Colonic mucosa (tissue), 4 donors: ENCODE measurements around the gene CITED4. TPM values are rescaled to one million over a fixed set of nuclear protein-coding genes. Genes with fewer than 3 reads are reported as not detected.
"Not testable (repeated sequence)": the region's sequence is repeated elsewhere in the genome, so short reads cannot be mapped to it uniquely, and the experiment has no call there.

Experiments used
- DNase-seq: peaks from one replicate; pipeline ENCODE4 v3.0.0-alpha.2; 2020
- H3K27ac ChIP-seq: fragments of 200-600 bp; one replicate; pipeline ENCODE4 v1.8.0; 2021
- H3K27me3 ChIP-seq: fragments of 200-600 bp; one replicate; pipeline ENCODE4 v1.8.0; 2021
- H3K36me3 ChIP-seq: fragments of 200-600 bp; one replicate; pipeline ENCODE4 v1.8.0; 2021
- H3K4me1 ChIP-seq: fragments of 200-600 bp; one replicate; pipeline ENCODE4 v1.8.0; 2021; ENCODE audit warnings: mild to moderate bottlenecking
- H3K4me3 ChIP-seq: fragments of 200-600 bp; one replicate; pipeline ENCODE4 v1.8.0; 2021
- H3K9ac ChIP-seq, 2 donors: one replicate each; pipeline ENCODE4 v1.7.0; 2013; ENCODE audit warnings: control low read depth in 2 of 2, low read depth in 2 of 2, low read length in 2 of 2
- H3K9me3 ChIP-seq: fragments of 200-600 bp; one replicate; pipeline ENCODE4 v1.8.0; 2021
- CTCF ChIP-seq: fragments of 200-600 bp; IDR thresholded peaks from one replicate; pipeline ENCODE4 v1.8.0; 2022; ENCODE audit warnings: antibody characterized with exemption, mild to moderate bottlenecking
- intact Hi-C: fragments of 100-400 bp; cut with DNase I; formaldehyde crosslinking; loops from one replicate; pipeline ENCODE4 v1.14.1; 2022
- total RNA-seq, 2 donors: library from RNA; stranded (reverse); fragmentation: NEBNext Ultra II Directional in 1 of 2; extraction: Animal tissue kit (Norgen Biotek cat#: 25700) in 1 of 2; gene quantifications; one replicate each; pipeline ENCODE4 v1.2.1, GENCODE V29; 2021
- donor health status: healthy.
- donor health status: DM: no; HTN: no; CAD: no.
- donor health status: DM: no; HTN: no; CAD: no.

The CITED4 gene
- total RNA-seq, 2 donors from 2014 or later, result 3.4 to 5.8 TPM

GRCh38 chr1:40898431-40898901 is 36.3 kb upstream of the CITED4 start:
- H3K27me3 ChIP-seq, result no peaks in the 10 kb centered on the region
- H3K36me3 ChIP-seq, result no peaks in the 10 kb centered on the region
- no peak for DNase-seq
- TF ChIP-seq CTCF, result no peak
- H3K4me3 ChIP-seq, result no peak overlapping the region
- no peak overlapping the region for H3K9ac ChIP-seq
- no peak overlapping the region for H3K27ac ChIP-seq
- no peaks in the 10 kb centered on the region for H3K9me3 ChIP-seq
- intact Hi-C loops, result no loop called here
- H3K4me1 ChIP-seq, result no peaks in the 10 kb centered on the region

- Histone ChIP-seq H3K27me3 (no peaks in the 10 kb centered on the region), H3K4me1 (no peaks in the 10 kb centered on the region), H3K36me3 (no peaks in the 10 kb centered on the region), H3K9ac (no peak overlapping the region), H3K4me3 (no peak overlapping the region), H3K9me3 (no peaks in the 10 kb centered on the region), H3K27ac (no peak overlapping the region)
- no peak for TF ChIP-seq CTCF
- intact Hi-C loops, result no loop called here
- DNase-seq, result no peak
These were observed 35.4 kb upstream of the CITED4 start for GRCh38 chr1:40897513-40897912.

- no peak for DNase-seq
- TF ChIP-seq CTCF, result no peak
- H3K4me3 ChIP-seq, result no peak overlapping the region
These were observed 34.3 kb upstream of the CITED4 start for GRCh38 chr1:40896482-40896881.

GRCh38 chr1:40895601-40896000 is 33.4 kb upstream of the CITED4 start:
- H3K9me3 ChIP-seq, result no peaks in the 10 kb centered on the region
- no peak overlapping the region for H3K4me3 ChIP-seq
- H3K9ac ChIP-seq, result no peak overlapping the region
- intact Hi-C loops, result no loop called here
- H3K36me3 ChIP-seq, result no peaks in the 10 kb centered on the region
- H3K4me1 ChIP-seq, result no peaks in the 10 kb centered on the region
- H3K27ac ChIP-seq, result no peak overlapping the region
- no peaks in the 10 kb centered on the region for H3K27me3 ChIP-seq
- no peak for TF ChIP-seq CTCF
- no peak for DNase-seq

More at GRCh38 chr1:40896482-40896881, 34.3 kb upstream of the CITED4 start:
- Histone ChIP-seq H3K4me1 (no peaks in the 10 kb centered on the region), H3K36me3 (no peaks in the 10 kb centered on the region), H3K27me3 (no peaks in the 10 kb centered on the region), H3K9ac (no peak overlapping the region), H3K9me3 (no peaks in the 10 kb centered on the region), H3K27ac (no peak overlapping the region)
- intact Hi-C loops, result no loop called here

GRCh38 chr1:40894858-40895257 is 32.7 kb upstream of the CITED4 start:
- intact Hi-C loops, result not testable (repeated sequence)

GRCh38 chr1:40894455-40894854 is 32.3 kb upstream of the CITED4 start:
- no peaks in the 10 kb centered on the region for H3K27me3 ChIP-seq
- H3K4me3 ChIP-seq, result no peak overlapping the region
- TF ChIP-seq CTCF, result no peak
- no peak for DNase-seq
- intact Hi-C loops, result no loop called here
- H3K36me3 ChIP-seq, result no peaks in the 10 kb centered on the region
- no peaks in the 10 kb centered on the region for H3K9me3 ChIP-seq
- H3K9ac ChIP-seq, result no peak overlapping the region
- no peaks in the 10 kb centered on the region for H3K4me1 ChIP-seq
- H3K27ac ChIP-seq, result no peak overlapping the region

More at GRCh38 chr1:40894858-40895257, 32.7 kb upstream of the CITED4 start:
- H3K4me3 ChIP-seq, H3K4me1 ChIP-seq, H3K9me3 ChIP-seq, H3K27me3 ChIP-seq, H3K36me3 ChIP-seq, H3K9ac ChIP-seq, DNase-seq, H3K27ac ChIP-seq: not testable (repeated sequence)
